ENCODE measurements around the gene ITM2C.

- TF ChIP-seq ZNF791 (tag by site-specific recombination; IDR thresholded peaks at IDR 0.05) (no peak), OVOL3 (tag by site-specific recombination; IDR thresholded peaks at IDR 0.05) (no peak), ZNF530 (tag by site-specific recombination; IDR thresholded peaks at IDR 0.05; ENCODE audit: low read depth) (no peak), ZNF26 (tag by site-specific recombination; IDR thresholded peaks at IDR 0.05) (no peak), ZNF416 (tag by site-specific recombination; IDR thresholded peaks at IDR 0.05) (no peak), ZNF677 (tag by site-specific recombination; IDR thresholded peaks at IDR 0.05) (no peak), ZNF266 (tag by site-specific recombination; IDR thresholded peaks at IDR 0.05; ENCODE audit: low read depth) (no peak), ZNF621 (tag by site-specific recombination; IDR thresholded peaks at IDR 0.05) (no peak), CTCF (tag by site-specific recombination; IDR thresholded peaks at IDR 0.05) (no peak), ZNF777 (tag by site-specific recombination; IDR thresholded peaks at IDR 0.05; ENCODE audit: borderline replicate concordance) (no peak)
Observed at GRCh38 chr2:230927711-230928341, 63.1 kb downstream of the ITM2C start.

All from HEK293 (cell line).